Measurements from ENCODE around the gene ATP2C1. TPM values are rescaled to one million over a fixed set of nuclear protein-coding genes. Genes with fewer than 3 reads are reported as not detected.

The ATP2C1 gene
- total RNA-seq, 1 experiment from 2014 or later, result 34.0 TPM

DNA sequence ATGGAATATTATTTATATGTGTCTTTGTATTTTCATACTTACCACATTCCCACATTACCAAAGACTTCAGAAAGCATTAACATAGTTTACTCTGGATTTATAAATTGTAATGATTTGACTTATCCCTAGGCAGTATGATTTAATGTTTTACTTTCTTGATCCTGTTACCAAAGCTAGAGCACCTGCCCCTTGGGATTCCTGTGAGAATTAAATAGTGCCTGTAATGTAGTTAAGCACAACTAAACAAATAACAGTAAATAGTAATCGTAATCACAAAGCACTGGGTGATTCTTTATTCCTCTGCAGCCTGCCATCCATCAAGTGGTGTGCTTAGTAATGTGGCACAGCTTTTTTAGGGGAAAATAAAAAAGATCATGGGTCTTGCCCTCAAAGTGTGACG lies 39.1 kb downstream of the ATP2C1 start:
- no peaks in the 10 kb centered on the region for H3K27me3 ChIP-seq (ENCODE audit: low read length)
- no peaks in the 10 kb centered on the region; the same call in 1 of the 2 replicates for H3K36me3 ChIP-seq (ENCODE audit: low read depth, low read length)
- H3K4me1 ChIP-seq (ENCODE audit: insufficient read depth, low read length), result 0 out of 2 replicates have a peak, but pooled peaks cover 3% of the 10 kb centered on the region
- H3K27ac ChIP-seq (ENCODE audit: low read length), result no peak overlapping the region
- ChIA-PET CTCF (no interaction called here), POLR2A (ENCODE audit: unreplicated experiment) (no interaction called here)
- TF ChIP-seq EZH2phosphoT487 (IDR thresholded peaks at IDR 0.05; ENCODE audit: borderline replicate concordance, low read length) (no peak), EZH2 (IDR thresholded peaks at IDR 0.05; ENCODE audit: low read length, unreplicated experiment) (no peak), CTCF (conservative IDR thresholded peaks at IDR 0.05; ENCODE audit: low read depth, low read length) (no peak)
- H3K4me3 ChIP-seq (ENCODE audit: low read length), result no peak overlapping the region
- no peak for ATAC-seq
- no peaks in the 10 kb centered on the region for H3F3A ChIP-seq (ENCODE audit: low read length, unreplicated experiment)
- H4K20me1 ChIP-seq (ENCODE audit: low read length), result no peaks in the 10 kb centered on the region
- H2AFZ ChIP-seq (ENCODE audit: low read length), result no peak overlapping the region
- no TSS peak for BruUV-seq (replicated peaks)
- DNase-seq, result no peak
- H3K79me2 ChIP-seq (ENCODE audit: low read length), result peaks cover 21% of the 10 kb centered on the region
- intact Hi-C loops (cut with micrococcal nuclease), result no loop called here
- no peak overlapping the region for H3K4me2 ChIP-seq (ENCODE audit: low read length)
- H3K9me2 ChIP-seq (replicated peaks; ENCODE audit: low read length), result no peaks in the 10 kb centered on the region
- H3K9ac ChIP-seq (ENCODE audit: low read length), result no peak overlapping the region
- H3K9me3 ChIP-seq (ENCODE audit: low read length), result no peaks in the 10 kb centered on the region

DNA sequence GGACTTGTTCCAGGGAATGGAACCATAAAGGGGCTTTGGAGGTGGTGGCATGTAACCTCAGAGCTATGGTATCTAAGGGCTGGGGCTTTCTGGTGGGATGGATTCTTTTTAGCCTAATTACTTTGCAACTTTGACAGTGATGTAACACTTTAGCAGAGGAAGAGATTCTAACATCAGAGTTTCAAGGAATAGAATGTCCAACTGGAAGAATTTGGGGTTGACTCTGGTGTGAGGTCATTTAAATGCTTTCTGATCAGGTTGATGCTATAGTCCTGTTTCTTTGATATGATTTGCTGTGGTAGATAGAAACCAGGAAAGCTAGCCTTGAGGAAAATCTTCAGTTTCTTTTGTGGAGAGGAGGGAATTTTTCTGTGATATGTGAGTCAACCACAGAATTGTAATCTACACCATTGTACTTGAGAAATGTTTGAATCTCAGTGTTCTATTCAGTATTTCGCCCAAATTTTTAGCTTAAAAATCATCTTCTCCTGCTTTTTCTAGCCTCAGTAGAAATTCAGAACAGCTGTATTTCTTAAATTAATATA lies 40.0 kb downstream of the ATP2C1 start:
- intact Hi-C loops (cut with micrococcal nuclease), result no loop called here
- no peak overlapping the region for H3K4me2 ChIP-seq (ENCODE audit: low read length)
- 0 out of 2 replicates have a peak, but pooled peaks cover 3% of the 10 kb centered on the region for H3K4me1 ChIP-seq (ENCODE audit: insufficient read depth, low read length)
- ChIA-PET POLR2A (ENCODE audit: unreplicated experiment) (no interaction called here), CTCF (no interaction called here)
- no peaks in the 10 kb centered on the region for H3K9me3 ChIP-seq (ENCODE audit: low read length)
- ATAC-seq (no peak), DNase-seq (no peak)
- H3K9ac ChIP-seq (ENCODE audit: low read length), result no peak overlapping the region
- no peaks in the 10 kb centered on the region for H3K27me3 ChIP-seq (ENCODE audit: low read length)
- no peak overlapping the region for H2AFZ ChIP-seq (ENCODE audit: low read length)
- TF ChIP-seq CTCF (conservative IDR thresholded peaks at IDR 0.05; ENCODE audit: low read depth, low read length) (no peak), EZH2phosphoT487 (IDR thresholded peaks at IDR 0.05; ENCODE audit: borderline replicate concordance, low read length) (no peak), EZH2 (IDR thresholded peaks at IDR 0.05; ENCODE audit: low read length, unreplicated experiment) (no peak)
- no peaks in the 10 kb centered on the region for H4K20me1 ChIP-seq (ENCODE audit: low read length)
- no peak overlapping the region for H3K27ac ChIP-seq (ENCODE audit: low read length)
- no peaks in the 10 kb centered on the region for H3F3A ChIP-seq (ENCODE audit: low read length, unreplicated experiment)
- H3K79me2 ChIP-seq (ENCODE audit: low read length), result peaks cover 13% of the 10 kb centered on the region
- H3K9me2 ChIP-seq (replicated peaks; ENCODE audit: low read length), result no peaks in the 10 kb centered on the region
- BruUV-seq (replicated peaks), result no TSS peak
- H3K4me3 ChIP-seq (ENCODE audit: low read length), result no peak overlapping the region
- H3K36me3 ChIP-seq (ENCODE audit: low read depth, low read length), result no peaks in the 10 kb centered on the region; the same call in 1 of the 2 replicates

GRCh38 chr3:130934442-130935089 lies 40.7 kb downstream of the ATP2C1 start:
- no peaks in the 10 kb centered on the region; the same call in 1 of the 2 replicates for H3K36me3 ChIP-seq (ENCODE audit: low read depth, low read length)

More at GRCh38 chr3:130934442-130935089, 40.7 kb downstream of the ATP2C1 start:
- ATAC-seq, result no peak
- H3K9me2 ChIP-seq (replicated peaks; ENCODE audit: low read length), result no peaks in the 10 kb centered on the region
- TF ChIP-seq CTCF (conservative IDR thresholded peaks at IDR 0.05; ENCODE audit: low read depth, low read length), result no peak
- TF ChIP-seq EZH2 (IDR thresholded peaks at IDR 0.05; ENCODE audit: low read length, unreplicated experiment), result no peak
- TF ChIP-seq EZH2phosphoT487 (IDR thresholded peaks at IDR 0.05; ENCODE audit: borderline replicate concordance, low read length), result no peak
- CTCF ChIA-PET, result no interaction called here
- H3K4me3 ChIP-seq (ENCODE audit: low read length), result no peak overlapping the region
- H3K4me1 ChIP-seq (ENCODE audit: insufficient read depth, low read length), result 0 out of 2 replicates have a peak, but pooled peaks cover 3% of the 10 kb centered on the region
- H3K79me2 ChIP-seq (ENCODE audit: low read length), result peaks cover 6% of the 10 kb centered on the region
- POLR2A ChIA-PET (ENCODE audit: unreplicated experiment), result no interaction called here
- no peak overlapping the region for H2AFZ ChIP-seq (ENCODE audit: low read length)
- H3F3A ChIP-seq (ENCODE audit: low read length, unreplicated experiment), result no peaks in the 10 kb centered on the region
- H4K20me1 ChIP-seq (ENCODE audit: low read length), result no peaks in the 10 kb centered on the region
- H3K4me2 ChIP-seq (ENCODE audit: low read length), result no peak overlapping the region
- no peaks in the 10 kb centered on the region for H3K27me3 ChIP-seq (ENCODE audit: low read length)
- no peak overlapping the region for H3K27ac ChIP-seq (ENCODE audit: low read length)
- BruUV-seq (replicated peaks), result no TSS peak
- DNase-seq, result no peak
- no peak overlapping the region for H3K9ac ChIP-seq (ENCODE audit: low read length)
- no peaks in the 10 kb centered on the region for H3K9me3 ChIP-seq (ENCODE audit: low read length)
- intact Hi-C loops (cut with micrococcal nuclease), result no loop called here

Measured in PC-3 (cell line).